Suppressor macrophage (primary cell): ENCODE data around the gene PPFIBP2.

Source experiments
- DNase-seq, 4 experiments: peaks; one replicate each; pipeline ENCODE4 v3.0.0-alpha.2; 2020 to 2022

The PPFIBP2 gene

DNA sequence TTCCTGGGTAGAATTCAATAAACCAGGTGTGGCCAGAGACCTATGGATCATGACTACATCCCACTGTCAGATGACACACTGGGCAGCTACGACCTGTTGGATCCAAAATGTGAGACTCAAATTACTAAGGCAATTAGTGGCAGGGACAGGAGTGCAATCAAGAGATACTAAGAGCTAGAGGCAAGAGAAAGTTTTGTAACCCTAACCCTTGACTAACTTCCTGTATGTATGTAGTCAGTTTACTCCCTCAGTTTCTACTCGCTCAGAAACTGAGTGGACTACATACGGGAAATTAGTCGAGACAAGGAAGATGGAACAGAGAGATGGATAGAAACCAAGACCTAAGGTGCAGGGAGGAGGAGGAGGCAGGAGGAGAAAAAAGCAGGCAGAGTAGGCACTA lies 156.8 kb downstream of the PPFIBP2 start:
- DNase-seq, result peak in 2 of 4 experiments; percentile 32 to 34

DNA sequence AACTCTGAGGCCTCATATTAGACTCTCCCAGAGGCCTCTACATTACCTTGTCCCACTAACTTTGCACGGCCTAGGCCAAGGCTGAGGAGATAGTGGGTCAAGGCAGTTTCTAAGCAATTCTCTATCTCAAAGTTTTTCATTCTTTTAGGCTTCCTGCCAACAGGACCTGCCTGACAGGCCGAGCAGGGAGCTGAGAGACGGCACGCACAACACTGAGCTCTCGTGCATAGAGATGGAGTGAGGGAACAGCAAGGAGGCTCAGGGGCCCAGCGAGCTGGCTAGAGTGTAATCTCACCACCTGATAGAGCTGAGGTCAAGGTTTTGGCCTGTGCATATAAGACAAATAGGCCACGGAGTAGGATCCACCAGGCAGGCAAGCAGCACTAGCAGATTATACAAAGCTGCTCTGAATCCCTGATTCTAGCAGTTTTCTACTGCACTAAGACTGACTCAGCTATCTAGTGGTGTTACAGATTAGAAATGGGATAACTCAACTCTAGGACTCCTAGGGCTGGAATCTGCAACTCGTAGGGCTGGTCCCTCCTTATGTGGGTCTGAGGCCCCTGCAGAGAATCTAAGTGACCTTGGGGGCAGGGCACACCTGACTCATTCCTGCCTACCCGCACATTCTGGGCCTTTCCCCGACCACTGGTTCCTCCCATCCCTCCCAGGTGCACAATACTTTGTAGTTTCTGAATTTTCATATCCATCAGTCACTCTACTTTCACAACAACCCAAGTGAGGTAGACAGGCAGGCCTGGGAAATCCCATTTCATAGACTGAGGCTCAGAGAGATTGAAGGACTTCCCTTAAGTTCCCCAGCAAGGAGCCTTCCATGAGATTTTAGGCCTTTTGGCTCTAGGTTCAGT lies 157.8 kb downstream of the PPFIBP2 start:
- DNase-seq, result no peak

DNA sequence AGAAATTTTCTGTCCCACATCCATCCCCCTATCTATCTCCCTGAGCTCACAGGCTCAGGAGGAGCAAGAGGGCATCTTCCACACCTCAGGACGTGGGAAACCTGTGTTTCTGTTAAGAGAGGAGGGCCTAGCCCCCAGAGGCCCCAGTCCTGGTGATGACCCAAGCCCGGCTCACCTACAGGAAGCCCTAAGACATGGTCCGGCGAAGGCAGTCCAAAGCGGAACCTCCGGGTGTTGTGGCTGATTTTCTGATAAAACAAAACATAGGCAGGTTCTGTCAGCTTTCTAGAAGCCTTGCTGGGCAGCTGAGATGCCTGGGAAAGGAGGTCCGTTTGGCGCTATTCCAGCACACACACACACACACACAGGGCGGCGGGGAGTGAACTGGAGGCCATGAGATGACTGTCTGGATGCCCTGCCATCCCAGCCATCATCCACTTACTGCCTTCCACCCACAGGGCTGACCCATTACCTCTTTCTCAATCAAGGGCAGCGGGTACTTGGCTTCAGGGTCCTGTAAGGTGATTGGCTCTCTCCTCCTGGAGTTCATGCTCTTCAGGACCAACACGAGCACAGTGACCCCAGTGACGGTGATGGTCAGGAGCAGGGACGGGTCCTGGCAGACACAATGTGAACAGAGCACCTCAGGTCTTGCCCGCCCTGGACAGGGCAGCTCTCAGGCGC lies 158.6 kb downstream of the PPFIBP2 start:
- DNase-seq, result no peak

DNA sequence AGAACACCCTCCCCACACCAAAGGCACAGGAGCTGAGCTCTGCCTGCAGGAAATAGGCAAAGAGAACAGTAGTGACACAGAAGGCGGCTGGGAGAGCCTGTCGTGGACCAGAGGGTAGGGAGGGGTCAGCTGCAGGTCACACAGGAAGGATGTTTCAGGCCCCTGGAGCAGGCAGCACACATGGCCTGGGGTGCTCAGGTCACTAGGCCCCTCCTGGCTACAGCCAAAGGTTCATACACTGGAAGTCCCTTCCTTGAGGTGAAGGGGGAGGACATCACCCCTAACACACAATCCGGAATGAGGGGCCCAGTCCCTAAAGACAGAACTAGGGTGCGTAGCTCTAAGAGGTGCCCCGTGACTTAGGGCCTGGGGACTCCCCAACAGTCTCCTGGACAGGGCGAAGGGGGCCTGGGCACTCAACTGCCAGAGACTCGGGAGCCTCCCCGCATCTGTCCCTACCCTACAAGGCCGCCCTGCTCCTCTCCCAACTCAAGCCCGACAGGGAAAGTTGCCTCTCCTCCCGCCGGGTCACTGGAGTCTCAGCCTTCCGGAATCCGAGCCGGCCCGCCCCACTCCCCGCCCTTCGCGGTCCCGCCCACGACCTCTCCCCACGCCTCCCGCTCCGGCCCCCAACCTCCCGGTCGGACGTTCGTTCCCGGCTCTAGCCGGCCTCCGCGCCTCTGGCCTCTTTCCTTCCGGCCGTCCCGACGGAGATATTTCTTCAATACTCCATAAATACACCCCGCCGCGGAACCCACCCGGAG lies 159.3 kb downstream of the PPFIBP2 start, which contains the start of gene CYB5R2:
Gene CYB5R2 (minus strand): TSS at position 541 of the 764 bp plus-strand sequence. CDS start 675 bp downstream, outside the sequence.
- DNase-seq, result peak in 3 of 4 experiments; percentile 26 to 64 (median 56)

DNA sequence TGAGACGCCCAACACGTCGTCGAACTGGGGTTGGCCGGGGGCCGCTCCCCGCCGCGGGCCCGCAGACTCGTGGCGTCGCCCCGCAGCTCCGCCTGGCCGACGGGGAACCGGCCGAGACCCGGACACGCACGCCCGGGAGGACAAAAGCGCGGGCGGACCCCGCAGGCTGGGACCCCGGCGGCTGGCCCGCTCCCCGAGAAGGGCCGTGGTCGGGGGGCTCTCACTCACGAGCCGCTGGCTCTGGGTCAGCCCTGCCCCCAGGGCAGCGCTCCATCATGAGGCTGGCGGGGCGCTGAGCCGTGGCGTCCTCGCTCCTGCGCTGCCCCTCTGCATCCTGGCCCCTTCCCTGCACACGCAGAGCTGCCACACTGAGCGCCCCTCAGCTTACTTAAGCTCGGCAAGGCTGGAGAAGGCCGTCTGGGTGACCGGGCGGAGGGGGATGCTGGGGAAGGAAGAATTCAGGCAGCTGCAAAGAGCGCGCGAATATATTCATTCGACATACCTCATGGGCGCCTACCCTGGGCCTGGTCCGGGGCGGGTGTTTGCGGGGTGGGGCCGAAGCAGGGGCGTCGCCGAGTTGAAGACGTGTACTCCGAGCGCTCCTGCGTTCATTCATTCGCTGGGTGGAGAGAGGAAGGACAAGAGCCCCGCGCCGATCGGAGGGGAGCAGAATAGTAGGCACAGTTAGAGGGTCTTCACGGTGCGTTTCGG lies 160.1 kb downstream of the PPFIBP2 start:
- peak in 1 of 4 experiments; percentile 21 for DNase-seq

DNA sequence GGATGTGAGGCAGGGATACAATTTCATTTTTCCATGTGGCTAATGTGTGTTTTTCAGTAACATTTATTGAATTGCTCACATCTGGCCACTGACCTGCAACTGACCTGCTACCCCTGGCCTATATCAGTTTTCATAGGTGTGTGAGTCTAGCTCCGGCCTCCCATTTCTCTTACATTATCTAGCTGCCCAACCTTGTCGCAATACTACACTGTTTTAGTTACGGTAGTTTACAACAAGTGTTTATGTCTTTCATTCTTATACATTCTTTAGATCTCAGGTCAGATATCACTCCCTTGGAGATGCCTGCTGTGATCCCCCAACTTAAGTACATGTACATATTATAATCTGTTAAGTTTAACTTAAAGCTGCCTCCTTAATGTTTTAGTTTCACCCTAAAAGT lies 161.8 kb downstream of the PPFIBP2 start:
- DNase-seq, result no peak

DNA sequence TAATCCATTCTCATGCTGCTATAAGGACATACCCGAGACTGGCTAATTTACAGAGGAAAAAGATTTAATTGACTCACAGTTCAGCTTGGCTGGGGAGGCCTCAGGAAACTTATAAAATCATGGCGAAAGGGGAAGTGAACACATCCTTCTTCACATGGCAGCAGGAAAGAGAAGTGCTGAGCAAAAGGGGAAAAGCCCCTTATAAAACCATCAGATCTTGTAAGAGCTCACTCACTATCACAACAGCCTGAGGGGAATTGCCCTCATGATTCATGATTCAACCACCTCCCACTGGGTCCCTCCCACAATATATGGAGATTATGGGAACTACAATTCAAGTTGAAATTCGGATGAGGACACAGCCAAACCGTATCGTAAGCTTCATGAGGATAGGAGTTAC lies 163.3 kb downstream of the PPFIBP2 start:
- peak; percentile 39 to 85 (median 59) for DNase-seq

DNA sequence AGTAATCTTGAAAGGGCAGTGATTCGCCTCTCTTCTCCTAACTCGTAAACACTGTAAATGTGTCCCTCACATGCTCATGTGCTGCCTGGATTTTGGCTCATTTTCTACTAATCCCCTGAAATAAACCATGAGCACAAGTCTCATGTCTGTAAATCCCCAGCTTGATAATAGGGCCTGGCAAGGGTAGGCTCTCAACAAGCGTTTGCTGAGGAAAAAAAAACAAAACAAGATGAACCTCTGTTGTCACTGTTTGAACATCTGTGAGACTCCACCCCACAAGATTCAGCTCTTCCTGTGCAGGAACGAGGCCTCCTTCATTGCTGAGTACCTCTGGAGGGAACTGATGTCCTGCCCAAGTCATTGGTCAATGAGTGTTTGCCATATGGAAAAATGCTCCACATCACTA lies 164.0 kb downstream of the PPFIBP2 start:
- no peak for DNase-seq

DNA sequence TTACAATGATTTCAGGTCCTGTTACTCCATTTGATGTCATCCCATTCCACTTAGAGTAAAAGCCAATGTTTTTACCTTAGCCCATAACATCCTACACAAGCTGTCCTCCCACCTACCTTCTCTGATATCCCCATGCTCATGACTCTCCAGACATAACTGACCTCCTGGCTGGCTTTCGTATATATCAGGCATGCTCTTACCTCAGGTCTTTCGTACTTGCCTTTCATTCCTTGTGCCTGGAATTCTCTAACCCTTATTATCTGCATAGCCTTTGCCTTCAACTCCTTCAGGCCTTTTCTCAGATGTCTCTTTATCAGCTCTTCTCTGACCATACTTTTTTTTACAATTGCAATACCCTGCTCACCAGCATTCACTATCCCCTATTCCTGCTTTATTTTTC lies 169.8 kb downstream of the PPFIBP2 start:
- DNase-seq, result no peak

DNA sequence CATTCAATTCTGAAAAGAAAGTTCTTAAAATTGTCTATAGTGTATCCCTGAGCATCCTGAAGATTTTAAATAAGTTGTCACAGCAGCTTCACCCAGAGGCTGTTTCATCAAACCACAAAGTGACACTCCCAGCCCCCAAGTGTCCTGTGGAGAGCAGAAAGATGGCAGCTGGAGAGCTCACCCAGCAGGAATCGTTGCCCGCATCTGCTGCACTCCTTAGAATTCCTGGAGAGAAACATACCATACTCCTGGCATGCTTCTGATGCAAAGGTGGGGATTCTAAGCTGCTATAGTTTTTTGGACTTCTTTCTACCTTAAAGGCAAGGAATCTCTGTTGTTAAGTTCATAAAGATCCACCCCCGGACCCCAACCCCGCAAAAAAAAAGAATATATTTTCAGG lies 173.0 kb downstream of the PPFIBP2 start:
- DNase-seq, result no peak

DNA sequence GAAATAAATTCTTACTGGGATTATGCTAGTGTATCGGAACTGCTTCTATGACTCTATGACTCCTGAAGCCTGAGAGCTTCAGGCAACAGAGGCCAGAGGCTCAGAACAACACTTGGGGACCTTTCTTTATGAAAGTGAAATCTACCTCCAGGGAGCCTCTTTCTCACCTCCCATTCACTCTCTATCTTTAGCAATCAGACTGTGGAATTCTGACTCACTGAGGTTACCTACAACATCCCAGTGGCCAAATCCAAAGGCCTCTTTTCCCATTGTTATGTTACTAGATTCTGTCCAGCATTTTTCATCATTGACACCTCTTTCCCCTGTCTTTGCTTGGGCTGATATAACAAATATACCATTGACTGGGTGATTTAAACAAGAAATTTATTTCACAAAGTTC lies 173.6 kb downstream of the PPFIBP2 start:
- no peak for DNase-seq

DNA sequence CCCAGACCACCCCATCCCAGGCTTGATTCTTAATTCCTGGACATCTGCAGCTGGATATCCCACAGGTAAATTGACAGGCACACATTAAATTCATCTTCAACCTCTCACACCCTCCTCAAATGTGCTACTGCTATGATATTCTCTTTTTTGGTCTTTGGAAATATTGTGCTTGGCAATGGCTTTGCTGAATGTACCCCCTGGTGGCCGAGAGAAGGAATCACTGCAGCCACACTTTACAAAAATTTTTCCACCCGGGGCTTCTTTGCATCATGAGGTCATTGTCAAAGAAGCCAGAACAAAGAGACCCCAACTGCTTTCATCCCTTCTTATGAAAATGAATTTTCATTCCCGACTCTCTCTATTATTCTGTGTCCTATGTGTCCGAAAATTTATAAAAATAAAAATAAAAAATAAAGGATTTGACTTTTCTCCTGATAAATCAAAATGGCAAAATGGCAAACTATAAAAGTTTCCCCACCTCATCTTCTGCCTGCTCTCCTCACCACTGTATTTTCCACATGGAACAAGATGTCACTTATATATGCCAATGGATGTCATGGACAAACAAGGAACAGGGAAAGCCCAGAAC lies 174.5 kb downstream of the PPFIBP2 start:
- peak; percentile 40 to 67 (median 52) for DNase-seq

DNA sequence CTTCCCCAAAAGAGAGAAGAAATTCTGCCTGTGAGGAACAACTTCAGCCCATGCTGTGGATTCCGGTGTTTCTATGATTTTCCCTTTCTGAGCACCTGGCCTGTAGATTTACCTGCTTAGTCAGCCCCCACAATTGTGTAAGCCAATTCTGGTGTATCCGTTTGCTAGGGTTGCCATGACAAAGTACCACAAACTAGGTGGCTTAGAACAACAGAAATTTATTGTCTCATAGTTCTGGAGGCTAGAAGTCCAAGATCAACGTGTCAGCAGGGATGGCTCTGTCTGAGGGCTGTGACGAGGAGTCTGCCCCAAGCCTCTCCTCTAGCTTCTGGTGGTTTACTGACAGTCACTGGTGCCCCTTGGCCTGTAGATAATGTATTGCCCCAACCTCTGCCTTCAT lies 175.4 kb downstream of the PPFIBP2 start:
- no peak for DNase-seq

DNA sequence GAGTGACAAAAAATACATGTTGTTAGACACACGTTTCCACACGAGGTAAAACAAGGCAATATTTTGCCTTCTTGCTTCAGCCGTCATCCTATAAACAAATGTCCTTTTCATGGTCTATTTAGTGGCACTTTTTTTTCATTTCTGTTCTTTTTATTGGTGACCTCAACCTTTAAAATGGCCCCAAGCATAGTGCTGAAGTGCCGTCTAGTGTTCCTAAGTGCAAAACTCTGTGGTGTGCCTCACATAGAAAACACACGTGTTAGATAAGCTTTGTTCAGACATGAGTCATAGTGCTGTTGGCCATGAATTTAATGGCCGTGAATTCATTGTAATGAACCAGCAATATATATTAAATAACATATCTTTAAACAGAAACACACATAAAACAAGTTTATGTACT lies 176.8 kb downstream of the PPFIBP2 start:
- peak in 1 of 4 experiments; percentile 32 for DNase-seq

DNA sequence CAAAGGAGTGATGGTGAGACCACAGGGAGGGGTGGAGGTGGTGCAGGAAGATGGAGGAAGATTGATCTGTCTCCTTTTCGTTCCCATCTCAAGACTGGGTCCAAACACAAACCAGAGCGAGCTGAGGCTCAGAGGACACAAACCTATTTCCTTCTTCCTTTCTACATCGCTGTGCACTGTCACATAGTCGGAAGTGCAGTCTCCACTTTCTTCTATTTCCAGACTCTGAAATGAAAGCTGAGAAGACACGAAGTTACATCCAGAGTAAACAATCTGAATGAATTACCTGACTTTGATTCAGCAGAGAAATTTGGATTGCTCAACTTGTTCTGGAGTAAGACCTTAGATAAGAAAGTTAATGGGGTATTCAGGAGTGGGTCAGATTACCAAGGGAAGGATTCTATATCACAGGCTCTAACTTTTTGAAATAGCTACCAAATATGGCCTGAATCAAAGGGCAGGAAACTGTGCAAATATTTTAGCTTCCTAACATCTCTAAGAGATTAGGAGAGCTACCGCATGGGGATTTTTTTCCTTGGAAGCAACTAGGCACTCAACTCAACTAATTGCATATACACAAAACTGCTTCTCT lies 178.1 kb downstream of the PPFIBP2 start:
- DNase-seq, result no peak

DNA sequence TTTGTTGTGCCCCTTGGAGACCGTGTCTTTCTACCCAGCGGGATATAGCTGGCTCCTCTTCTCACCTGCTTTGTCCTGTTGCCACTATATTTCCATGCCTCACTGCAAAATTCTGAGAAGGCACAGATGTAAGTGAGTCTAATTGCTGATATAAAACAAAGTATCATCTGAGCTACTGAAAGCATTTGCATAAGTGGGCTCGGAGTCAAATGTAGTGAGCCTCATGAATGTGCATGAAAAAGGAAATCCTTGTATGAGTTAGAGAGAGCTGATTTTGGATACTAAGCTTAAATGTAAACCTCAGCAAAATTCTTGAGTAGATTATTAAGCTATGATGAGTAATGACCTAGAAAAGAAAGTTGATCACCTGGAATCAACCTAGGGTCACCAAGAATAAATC lies 178.6 kb downstream of the PPFIBP2 start:
- no peak for DNase-seq

DNA sequence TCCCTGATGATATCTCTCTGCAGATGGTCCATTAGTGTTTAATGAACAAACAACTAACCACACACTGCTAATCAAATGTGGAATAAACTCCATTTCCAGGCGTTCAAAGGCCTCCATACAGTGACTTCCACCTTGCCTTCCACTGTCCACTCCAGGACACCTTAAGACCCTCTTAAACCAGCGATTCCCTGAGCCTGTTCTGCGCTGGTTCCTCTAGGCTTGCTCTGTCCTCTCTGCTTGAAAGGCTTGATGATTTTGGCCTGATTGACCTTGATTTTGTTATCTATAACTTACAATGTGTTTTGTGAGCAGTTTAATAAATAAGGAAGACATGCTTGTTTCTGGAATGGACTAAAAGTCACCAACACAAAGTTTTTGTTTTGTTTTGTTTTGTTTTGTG lies 180.4 kb downstream of the PPFIBP2 start:
- no peak for DNase-seq

DNA sequence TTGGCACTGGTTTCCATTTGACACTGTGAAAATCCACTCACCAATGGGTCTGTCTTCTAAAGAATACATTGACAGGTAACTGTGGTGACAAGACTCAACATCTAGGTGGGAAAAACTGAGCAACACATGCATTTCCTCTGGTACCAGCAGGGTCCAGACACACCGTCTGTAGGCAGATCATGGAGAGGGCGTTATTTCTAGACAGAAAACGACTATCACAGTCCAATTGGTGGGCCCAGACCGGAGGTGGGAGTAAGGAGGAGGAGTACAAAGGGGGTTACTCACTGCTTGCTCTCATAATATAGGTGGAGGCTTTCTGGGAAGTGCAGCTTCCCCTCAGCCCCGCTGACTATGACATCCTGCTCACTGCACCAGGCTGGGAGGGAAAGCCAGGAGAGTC lies 182.6 kb downstream of the PPFIBP2 start:
- peak in 1 of 4 experiments; percentile 4 for DNase-seq
